ENCODE results near the gene PET100.

The PET100 gene

GRCh38 chr19:7674010-7675005, 44.7 kb downstream of the PET100 start:
- TF ChIP-seq FOXM1 (IDR thresholded peaks at IDR 0.05; ENCODE audit: borderline replicate concordance, low read depth) (no peak), TEAD4 (IDR thresholded peaks at IDR 0.05) (no peak), NFIC (IDR thresholded peaks at IDR 0.05) (no peak), CEBPB (IDR thresholded peaks at IDR 0.05) (no peak), ZBTB7A (IDR thresholded peaks at IDR 0.05; ENCODE audit: low read depth) (no peak), TAF1 (IDR thresholded peaks at IDR 0.05; ENCODE audit: low read depth) (no peak), REST (IDR thresholded peaks at IDR 0.05; ENCODE audit: low read depth) (no peak), USF1 (IDR thresholded peaks at IDR 0.05) (no peak), CREB1 (IDR thresholded peaks at IDR 0.05; ENCODE audit: low read depth) (no peak), MAX (IDR thresholded peaks at IDR 0.05) (no peak), EGR1 (IDR thresholded peaks at IDR 0.05) (no peak), EP300 (IDR thresholded peaks at IDR 0.05; ENCODE audit: borderline replicate concordance) (no peak), RAD21 (IDR thresholded peaks at IDR 0.05; ENCODE audit: low read depth) (no peak)

GRCh38 chr19:7676376-7676775, 46.8 kb downstream of the PET100 start:
- no peak for TF ChIP-seq RAD21 (IDR thresholded peaks at IDR 0.05; ENCODE audit: low read depth)
- no peak for TF ChIP-seq CEBPB (IDR thresholded peaks at IDR 0.05)
- TF ChIP-seq TAF1 (IDR thresholded peaks at IDR 0.05; ENCODE audit: low read depth): no peak

- TF ChIP-seq NFIC (IDR thresholded peaks at IDR 0.05) (no peak), ZBTB7A (IDR thresholded peaks at IDR 0.05; ENCODE audit: low read depth) (no peak), TEAD4 (IDR thresholded peaks at IDR 0.05) (no peak), FOXM1 (IDR thresholded peaks at IDR 0.05; ENCODE audit: borderline replicate concordance, low read depth) (no peak), YY1 (IDR thresholded peaks at IDR 0.05; ENCODE audit: low read depth) (no peak), RAD21 (IDR thresholded peaks at IDR 0.05; ENCODE audit: low read depth) (no peak), MAX (IDR thresholded peaks at IDR 0.05) (no peak), TCF12 (IDR thresholded peaks at IDR 0.05; ENCODE audit: low read depth) (no peak), CEBPB (IDR thresholded peaks at IDR 0.05) (no peak), REST (IDR thresholded peaks at IDR 0.05; ENCODE audit: low read depth) (no peak), USF1 (IDR thresholded peaks at IDR 0.05) (no peak), EP300 (IDR thresholded peaks at IDR 0.05; ENCODE audit: borderline replicate concordance) (no peak), TAF1 (IDR thresholded peaks at IDR 0.05; ENCODE audit: low read depth) (no peak), CREB1 (IDR thresholded peaks at IDR 0.05; ENCODE audit: low read depth) (no peak), EGR1 (IDR thresholded peaks at IDR 0.05) (no peak)
Observed at GRCh38 chr19:7676854-7677253, 47.3 kb downstream of the PET100 start, which contains the start of gene MCEMP1. MCEMP1 (plus strand) TSS chr19:7677090; CDS start chr19:7677121, 31 bp downstream.

- TF ChIP-seq YY1 (IDR thresholded peaks at IDR 0.05; ENCODE audit: low read depth) (no peak), ZBTB7A (IDR thresholded peaks at IDR 0.05; ENCODE audit: low read depth) (no peak), EGR1 (IDR thresholded peaks at IDR 0.05) (no peak)
Observed at GRCh38 chr19:7677669-7678311, 48.2 kb downstream of the PET100 start.

GRCh38 chr19:7678971-7679751, 49.6 kb downstream of the PET100 start:
- TF ChIP-seq TCF12 (IDR thresholded peaks at IDR 0.05; ENCODE audit: low read depth): no peak
- TF ChIP-seq USF1 (IDR thresholded peaks at IDR 0.05): 0 out of 2 replicates have a peak, but pooled peaks have one; percentile 29
- peak; percentile 38; the same call in 1 of the 2 replicates for TF ChIP-seq RAD21 (IDR thresholded peaks at IDR 0.05; ENCODE audit: low read depth)
